Renal cortical epithelial cell (primary cell): ENCODE measurements around the gene EYS. TPM values are rescaled to one million over a fixed set of nuclear protein-coding genes. Genes with fewer than 3 reads are reported as not detected.
"Not testable (repeated sequence)": the region's sequence is repeated elsewhere in the genome, so short reads cannot be mapped to it uniquely, and the experiment has no call there.

Experiments used
- DNase-seq: peaks from one replicate; pipeline ENCODE4 v3.0.0-alpha.2; 2011; ENCODE audit warnings: low read depth
- total RNA-seq: library from RNA; depleted of rRNA; stranded (reverse); fragments of >200 nt; gene quantifications from 2 replicates; pipeline ENCODE4 v1.2.3, GENCODE V29; 2014

EYS gene
- total RNA-seq, 1 donor from 2014 or later, result 0.10 TPM

- no peak for DNase-seq
Observed at GRCh38 chr6:64243618-64244017, 1463.4 kb downstream of the EYS start.

GRCh38 chr6:64238908-64239307, 1468.1 kb downstream of the EYS start:
- not testable (repeated sequence) for DNase-seq

- no peak for DNase-seq
Observed at GRCh38 chr6:64238071-64238470, 1469.0 kb downstream of the EYS start.

GRCh38 chr6:64233746-64234145, 1473.3 kb downstream of the EYS start:
- DNase-seq, result no peak

GRCh38 chr6:64231928-64232327, 1475.1 kb downstream of the EYS start:
- no peak for DNase-seq

GRCh38 chr6:64230530-64230929, 1476.5 kb downstream of the EYS start:
- no peak for DNase-seq

- DNase-seq, result no peak
Observed at GRCh38 chr6:64227863-64228262, 1479.2 kb downstream of the EYS start.

GRCh38 chr6:64225503-64225902, 1481.5 kb downstream of the EYS start:
- DNase-seq, result no peak

- no peak for DNase-seq
Observed at GRCh38 chr6:64224819-64225218, 1482.2 kb downstream of the EYS start.

GRCh38 chr6:64221776-64222175, 1485.2 kb downstream of the EYS start:
- DNase-seq, result no peak

GRCh38 chr6:64220801-64221200, 1486.2 kb downstream of the EYS start:
- peak; percentile 54 for DNase-seq

- DNase-seq, result peak; percentile 68
Observed at GRCh38 chr6:64217721-64218620, 1489.1 kb downstream of the EYS start.

- DNase-seq, result no peak
Observed at GRCh38 chr6:64214373-64214772, 1492.7 kb downstream of the EYS start.

- no peak for DNase-seq
Observed at GRCh38 chr6:64213697-64214096, 1493.3 kb downstream of the EYS start.

- no peak for DNase-seq
Observed at GRCh38 chr6:64197246-64197645, 1509.8 kb downstream of the EYS start.

- no peak for DNase-seq
Observed at GRCh38 chr6:64186592-64186991, 1520.4 kb downstream of the EYS start.

GRCh38 chr6:64185621-64186020, 1521.4 kb downstream of the EYS start:
- DNase-seq, result no peak

- DNase-seq, result no peak
Observed at GRCh38 chr6:64175296-64175695, 1531.7 kb downstream of the EYS start.

- DNase-seq, result no peak
Observed at GRCh38 chr6:64170316-64170715, 1536.7 kb downstream of the EYS start.

- no peak for DNase-seq
Observed at GRCh38 chr6:64160486-64160885, 1546.5 kb downstream of the EYS start.

GRCh38 chr6:64155063-64155462, 1552.0 kb downstream of the EYS start:
- DNase-seq, result no peak

- DNase-seq, result no peak
Observed at GRCh38 chr6:64146876-64147275, 1560.2 kb downstream of the EYS start.

GRCh38 chr6:64146094-64146493, 1560.9 kb downstream of the EYS start:
- DNase-seq, result no peak

GRCh38 chr6:64145658-64146057, 1561.4 kb downstream of the EYS start:
- no peak for DNase-seq
